Activated T-cell treated with anti-CD3 and anti-CD28 coated beads, Interleukin-2, amount 50 U/mL, for 72 hours (primary cell): ENCODE measurements around the gene SIAH2. TPM values are rescaled to one million over a fixed set of nuclear protein-coding genes. Genes with fewer than 3 reads are reported as not detected.
A peak's percentile ranks its signal among the peaks of the same experiment; 100 is the strongest.

Experiments used
- ATAC-seq, 2 donors: fragments of 150-1000 bp; cut with Tn5 transposase; replicated peaks in 1 of 2; 2 replicates each; pipeline ENCODE4 v1.10.0; 2021; ENCODE audit warnings: moderate library complexity in 2 of 2, mild to moderate bottlenecking in 1 of 2
- DNase-seq, 2 donors: peaks; one replicate each; pipeline ENCODE4 v3.0.0; 2021 to 2022; ENCODE audit warnings: mixed read lengths in 1 of 2
- H3K27ac Mint-ChIP-seq: one replicate; pipeline ENCODE4 v1.8.0; 2022; ENCODE audit warnings: mild to moderate bottlenecking, moderate library complexity, mixed read lengths
- H3K27me3 Mint-ChIP-seq: one replicate; pipeline ENCODE4 v1.8.0; 2022; ENCODE audit warnings: low read depth, mixed read lengths
- H3K36me3 Mint-ChIP-seq, 2 donors: one replicate each; pipeline ENCODE4 v1.8.0; 2022; ENCODE audit warnings: mixed read lengths in 2 of 2, mild to moderate bottlenecking in 1 of 2; ENCODE audit not compliant: insufficient read depth in 2 of 2
- H3K4me1 Mint-ChIP-seq: one replicate; pipeline ENCODE4 v1.8.0; 2022; ENCODE audit warnings: low read depth, mixed read lengths
- H3K4me3 Mint-ChIP-seq, 2 donors: one replicate each; pipeline ENCODE4 v1.8.0; 2022; ENCODE audit warnings: mild to moderate bottlenecking in 2 of 2, mixed read lengths in 2 of 2, moderate library complexity in 2 of 2
- H3K9me3 Mint-ChIP-seq, 2 donors: one replicate each; pipeline ENCODE4 v1.8.0; 2022; ENCODE audit warnings: mixed read lengths in 2 of 2
- total RNA-seq, 2 donors: library from RNA; stranded (reverse); gene quantifications; one replicate each; pipeline ENCODE4 v1.2.3, GENCODE V29; 2022

Gene SIAH2
- total RNA-seq, 2 donors from 2014 or later: 91.2 to 124 TPM

DNA sequence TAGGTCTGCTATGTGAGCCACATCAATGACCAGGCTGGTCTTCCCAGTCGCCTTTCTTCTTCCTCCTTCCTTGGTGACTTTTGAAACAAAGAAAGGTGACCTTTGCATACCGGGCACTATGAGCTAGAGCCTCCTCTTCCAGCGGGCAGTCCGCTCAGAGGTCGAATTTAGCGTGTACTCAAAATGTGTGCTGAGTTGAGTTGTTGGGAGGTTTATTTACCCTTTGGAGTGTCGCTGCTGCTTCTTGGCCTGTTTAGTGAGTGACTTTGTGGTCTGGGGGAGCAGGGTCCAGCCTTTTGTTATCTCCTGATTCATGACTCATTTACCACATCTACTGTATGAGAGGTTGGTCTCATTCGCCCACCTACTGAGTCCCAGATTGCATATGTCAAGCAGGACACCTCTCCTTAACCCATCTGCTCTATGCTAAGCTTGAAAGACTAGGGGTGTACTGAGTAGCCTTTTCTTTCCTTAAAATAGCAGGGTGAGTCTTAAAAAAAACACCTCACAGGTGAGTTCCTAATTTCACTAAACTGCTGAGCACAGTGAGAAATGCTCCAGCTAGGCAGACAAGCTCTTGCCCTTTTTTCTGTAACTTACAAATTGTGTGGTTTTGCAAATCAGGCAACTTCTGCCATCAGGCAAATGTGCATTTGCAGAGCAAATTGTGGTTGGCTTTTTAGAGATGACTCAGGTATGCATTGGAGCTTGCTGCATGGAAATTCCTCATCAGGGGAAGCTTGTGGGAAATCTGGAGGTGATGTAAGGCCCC is 3.2 kb upstream of the SIAH2 start:
- H3K36me3 Mint-ChIP-seq: peaks cover 5 to 11% of the 10 kb centered on the region in 2 donors
- H3K27me3 Mint-ChIP-seq: peaks cover 5% of the 10 kb centered on the region
- peak overlapping the region; percentile 93 to 99 for H3K4me3 Mint-ChIP-seq
- ATAC-seq (peak in 1 of 2 donors; percentile 6), DNase-seq (peak in 1 of 2 donors; percentile 37)
- peaks cover 47% of the 10 kb centered on the region for H3K4me1 Mint-ChIP-seq
- peak overlapping the region; percentile 97 for H3K27ac Mint-ChIP-seq
- no peaks in the 10 kb centered on the region for H3K9me3 Mint-ChIP-seq

DNA sequence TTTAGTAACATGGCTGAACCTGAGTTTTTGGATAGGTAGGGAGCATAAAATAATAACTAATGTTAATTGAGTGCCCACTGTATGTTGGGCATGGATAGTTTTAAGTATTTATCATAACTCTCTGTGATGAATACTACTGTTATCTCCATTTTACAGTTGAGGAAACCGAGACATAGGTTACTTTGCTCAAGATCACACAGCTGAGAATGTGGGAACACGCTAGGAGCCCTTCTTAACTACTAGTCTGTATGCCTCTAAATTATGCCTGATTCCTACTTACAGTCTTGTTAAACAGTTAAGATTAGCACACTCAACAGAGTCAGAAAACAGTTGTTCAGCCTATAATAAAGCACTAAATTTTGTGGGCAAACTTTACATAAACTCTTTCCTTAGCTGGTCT is 2.0 kb upstream of the SIAH2 start:
- H3K9me3 Mint-ChIP-seq: no peaks in the 10 kb centered on the region
- no peak for DNase-seq
- H3K27me3 Mint-ChIP-seq: peaks cover under 1% of the 10 kb centered on the region
- peak overlapping the region; percentile 97 for H3K27ac Mint-ChIP-seq
- H3K4me1 Mint-ChIP-seq: peaks cover 48% of the 10 kb centered on the region
- no peak for ATAC-seq
- peaks cover 12 to 22% of the 10 kb centered on the region in 2 donors for H3K36me3 Mint-ChIP-seq
- H3K4me3 Mint-ChIP-seq: peak overlapping the region; percentile 93 to 99

DNA sequence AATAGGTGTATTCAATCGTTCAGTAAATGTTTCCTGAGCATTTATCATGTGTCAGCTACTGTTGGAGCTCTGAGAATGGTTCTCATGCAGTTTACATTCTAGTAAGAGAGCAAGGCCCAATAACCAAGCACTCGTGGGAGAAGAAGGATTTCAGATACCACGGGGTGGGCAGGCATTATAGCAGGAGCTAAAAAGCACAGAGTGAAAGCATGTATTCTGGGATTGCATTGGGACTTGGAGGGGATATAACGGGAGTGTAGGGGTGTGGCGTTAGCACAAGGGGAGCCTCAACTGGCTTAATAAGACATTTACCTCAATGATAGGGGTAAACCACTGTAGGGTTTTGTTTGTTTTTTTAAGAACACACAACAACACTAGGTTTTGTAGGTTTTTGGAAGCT is 1.6 kb upstream of the SIAH2 start:
- Mint-ChIP-seq H3K4me3 (peak overlapping the region; percentile 93 to 99), H3K4me1 (peaks cover 51% of the 10 kb centered on the region), H3K27ac (peak overlapping the region; percentile 97), H3K27me3 (no peaks in the 10 kb centered on the region), H3K36me3 (peaks cover 16 to 26% of the 10 kb centered on the region in 2 donors), H3K9me3 (no peaks in the 10 kb centered on the region)
- no peak for ATAC-seq
- no peak for DNase-seq

GRCh38 chr3:150763841-150764483 is 993 bp upstream of the SIAH2 start:
- H3K4me1 Mint-ChIP-seq: peaks cover 57% of the 10 kb centered on the region
- no peaks in the 10 kb centered on the region for H3K9me3 Mint-ChIP-seq

GRCh38 chr3:150762662-150763121 is 277 bp downstream of the SIAH2 start:
- H3K4me3 Mint-ChIP-seq: peak overlapping the region; percentile 99
- no peaks in the 10 kb centered on the region for H3K9me3 Mint-ChIP-seq
- ATAC-seq (no peak), DNase-seq (no peak)
- H3K36me3 Mint-ChIP-seq: peaks cover 23 to 35% of the 10 kb centered on the region in 2 donors
- peaks cover 69% of the 10 kb centered on the region for H3K4me1 Mint-ChIP-seq
- no peaks in the 10 kb centered on the region for H3K27me3 Mint-ChIP-seq
- no peak overlapping the region for H3K27ac Mint-ChIP-seq

More at GRCh38 chr3:150763841-150764483, 993 bp upstream of the SIAH2 start:
- peak overlapping the region; percentile 97 for H3K27ac Mint-ChIP-seq
- H3K4me3 Mint-ChIP-seq: peak overlapping the region; percentile 93 to 99
- ATAC-seq: peak; percentile 3 to 10
- peaks cover 21 to 29% of the 10 kb centered on the region in 2 donors for H3K36me3 Mint-ChIP-seq
- no peaks in the 10 kb centered on the region for H3K27me3 Mint-ChIP-seq
- DNase-seq: peak; percentile 58 to 66

GRCh38 chr3:150761831-150762661 is 923 bp downstream of the SIAH2 start:
- Mint-ChIP-seq H3K27ac (peak overlapping the region; percentile 100), H3K4me1 (peaks cover 69% of the 10 kb centered on the region), H3K9me3 (no peaks in the 10 kb centered on the region), H3K36me3 (peaks cover 26 to 40% of the 10 kb centered on the region in 2 donors), H3K4me3 (peak overlapping the region; percentile 94 to 99), H3K27me3 (no peaks in the 10 kb centered on the region)
- DNase-seq (peak; percentile 40 to 46), ATAC-seq (no peak)

DNA sequence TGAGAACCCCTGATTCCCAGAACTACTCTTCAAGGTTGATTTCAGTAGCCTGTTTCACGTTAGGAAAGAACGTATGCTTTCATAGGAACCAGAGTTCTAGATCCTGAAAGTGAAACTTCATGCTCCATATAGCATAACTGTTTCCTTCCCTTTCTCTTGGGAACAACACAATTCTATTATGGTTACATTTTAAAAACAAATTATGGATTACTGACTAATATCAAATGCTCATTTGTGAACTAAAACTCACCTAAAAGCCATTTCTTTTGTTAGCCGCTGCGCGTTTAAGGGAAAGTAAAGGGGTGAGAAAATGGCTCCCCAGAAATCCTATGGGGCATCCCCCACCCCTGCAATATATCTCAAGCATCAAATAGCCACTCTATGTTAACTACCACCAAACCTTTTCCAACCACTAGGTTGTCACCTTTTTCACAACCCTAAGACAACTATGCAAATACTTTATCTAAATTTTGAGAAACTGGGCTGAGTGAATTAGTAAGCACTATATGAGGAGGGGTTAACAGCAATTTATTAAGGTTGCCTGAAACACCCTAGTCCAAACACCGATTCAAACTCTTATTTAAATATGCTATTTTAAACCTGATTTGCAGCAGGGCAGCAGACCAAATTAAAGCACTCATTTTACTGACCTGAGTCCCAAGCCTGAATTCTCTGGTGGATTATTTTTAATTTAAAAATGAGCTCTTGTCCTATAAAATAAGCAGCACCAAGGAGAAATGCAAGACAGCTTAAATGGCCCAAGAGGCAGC is 2.4 kb downstream of the SIAH2 start:
- H3K9me3 Mint-ChIP-seq: no peaks in the 10 kb centered on the region
- H3K36me3 Mint-ChIP-seq: peaks cover 28 to 53% of the 10 kb centered on the region in 2 donors
- no peaks in the 10 kb centered on the region for H3K27me3 Mint-ChIP-seq
- H3K4me1 Mint-ChIP-seq: peaks cover 69% of the 10 kb centered on the region
- peak overlapping the region; percentile 100 for H3K27ac Mint-ChIP-seq
- peak; percentile 66 to 71 for DNase-seq
- H3K4me3 Mint-ChIP-seq: peak overlapping the region; percentile 94 to 99
- ATAC-seq: peak; percentile 25 to 38

GRCh38 chr3:150759947-150760346 is 3.0 kb downstream of the SIAH2 start:
- Mint-ChIP-seq H3K9me3 (no peaks in the 10 kb centered on the region), H3K4me1 (peaks cover 67% of the 10 kb centered on the region), H3K36me3 (peaks cover 28 to 54% of the 10 kb centered on the region in 2 donors), H3K27ac (peak overlapping the region; percentile 100), H3K27me3 (no peaks in the 10 kb centered on the region), H3K4me3 (peak overlapping the region; percentile 94 to 99)
- ATAC-seq (no peak), DNase-seq (no peak)

GRCh38 chr3:150759319-150759718 is 3.6 kb downstream of the SIAH2 start:
- Mint-ChIP-seq H3K36me3 (peaks cover 28 to 58% of the 10 kb centered on the region in 2 donors), H3K4me1 (peaks cover 67% of the 10 kb centered on the region), H3K27ac (peak overlapping the region; percentile 100), H3K27me3 (no peaks in the 10 kb centered on the region), H3K9me3 (no peaks in the 10 kb centered on the region), H3K4me3 (peak overlapping the region; percentile 94 to 99)
- ATAC-seq: peak; percentile 14 to 36
- DNase-seq: peak in 1 of 2 donors; percentile 36

- ATAC-seq (no peak), DNase-seq (no peak)
- Mint-ChIP-seq H3K27ac (peak overlapping the region; percentile 87), H3K9me3 (no peaks in the 10 kb centered on the region), H3K36me3 (peaks cover 33 to 69% of the 10 kb centered on the region in 2 donors), H3K27me3 (no peaks in the 10 kb centered on the region), H3K4me3 (peak overlapping the region; percentile 82 to 94), H3K4me1 (peaks cover 73% of the 10 kb centered on the region)
These were observed 5.2 kb downstream of the SIAH2 start for GRCh38 chr3:150757768-150758167.

DNA sequence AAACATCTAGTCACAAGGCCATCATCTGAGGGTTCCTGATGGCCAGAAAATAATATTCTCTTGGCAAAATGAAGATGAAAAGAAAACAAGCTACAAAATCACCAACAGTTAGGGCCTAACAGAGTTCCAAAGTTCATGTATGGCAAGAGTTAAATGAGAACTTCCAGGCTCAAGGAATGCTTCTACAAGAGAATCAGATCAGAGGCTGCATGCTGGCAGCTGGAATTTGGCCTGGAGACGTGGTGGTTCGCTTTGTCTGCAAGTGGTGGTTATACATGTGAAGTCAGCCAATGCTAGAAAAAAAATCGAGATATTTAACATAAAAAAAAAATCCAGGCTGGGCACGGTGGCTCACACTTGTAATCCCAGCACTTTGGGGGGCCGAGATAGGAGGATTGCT is 5.6 kb downstream of the SIAH2 start:
- no peak for ATAC-seq
- Mint-ChIP-seq H3K27ac (peak overlapping the region; percentile 87), H3K9me3 (no peaks in the 10 kb centered on the region), H3K27me3 (no peaks in the 10 kb centered on the region), H3K4me3 (peak overlapping the region; percentile 82 to 94), H3K36me3 (peaks cover 35 to 70% of the 10 kb centered on the region in 2 donors), H3K4me1 (peaks cover 77% of the 10 kb centered on the region)
- DNase-seq: no peak

DNA sequence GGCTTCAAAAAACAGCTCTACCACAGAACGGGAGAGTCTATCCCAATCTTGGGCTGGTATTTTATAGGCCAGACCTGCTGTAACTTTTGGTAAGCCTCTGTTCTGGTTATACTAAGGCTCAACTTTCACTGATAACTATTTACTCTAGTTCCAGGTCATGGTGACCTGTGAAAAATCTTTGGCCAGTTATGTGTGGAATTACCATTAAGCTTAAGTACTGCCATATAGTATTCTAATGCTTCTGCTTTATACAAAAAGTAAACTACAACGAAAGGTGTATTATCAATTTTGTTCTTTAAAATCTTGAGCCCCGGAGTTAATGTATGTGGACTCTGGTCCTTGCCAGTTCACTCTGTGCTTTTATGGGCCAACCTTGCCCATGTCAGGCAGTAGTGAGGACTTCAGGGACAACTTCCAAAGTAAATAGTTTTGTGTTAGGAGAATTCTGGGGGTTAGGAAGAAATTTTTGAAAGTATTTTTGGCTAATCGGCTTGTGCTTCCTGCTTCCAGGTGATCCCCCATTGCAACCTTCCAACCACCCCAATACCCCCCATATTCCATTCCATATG is 6.4 kb downstream of the SIAH2 start:
- Mint-ChIP-seq H3K36me3 (peaks cover 37 to 64% of the 10 kb centered on the region in 2 donors), H3K27ac (peak overlapping the region; percentile 84), H3K4me3 (peak overlapping the region; percentile 82 to 94), H3K27me3 (no peaks in the 10 kb centered on the region), H3K9me3 (no peaks in the 10 kb centered on the region), H3K4me1 (peaks cover 85% of the 10 kb centered on the region)
- DNase-seq (no peak), ATAC-seq (no peak)
